NCI-H187 (cell line): ENCODE data around the gene CLDN34.

Experiments used
- DNase-seq, 2 experiments: peaks; one replicate each; lab custom pipeline; 2025; lab: John Stamatoyannopoulos, UW

The CLDN34 gene

GRCh38 chrX:9980927-9981326 is 13.8 kb downstream of the CLDN34 start:
- DNase-seq = no peak

DNA sequence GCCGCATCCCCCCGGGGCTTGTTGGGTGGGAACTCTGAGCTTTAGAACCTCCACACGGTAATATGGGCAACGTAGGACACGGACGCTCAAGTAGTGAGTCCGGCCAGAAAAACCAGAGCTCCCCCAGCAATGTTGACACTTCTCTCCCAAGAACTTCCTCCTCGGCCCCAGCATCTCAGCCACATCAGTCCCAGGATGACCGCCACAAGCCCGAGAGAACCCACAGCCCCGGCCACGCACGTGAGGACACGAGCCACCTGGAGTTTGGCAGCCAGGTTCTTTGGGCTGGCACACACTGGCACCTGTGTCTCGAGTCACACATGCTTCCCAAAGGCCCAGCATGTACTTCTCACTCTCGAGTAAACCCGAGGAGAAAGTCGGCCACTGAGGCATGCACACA is 16.3 kb downstream of the CLDN34 start:
- DNase-seq = no peak

GRCh38 chrX:9983846-9984245 is 16.7 kb downstream of the CLDN34 start:
- DNase-seq = no peak

GRCh38 chrX:9988762-9989161 is 21.6 kb downstream of the CLDN34 start:
- DNase-seq = no peak

DNA sequence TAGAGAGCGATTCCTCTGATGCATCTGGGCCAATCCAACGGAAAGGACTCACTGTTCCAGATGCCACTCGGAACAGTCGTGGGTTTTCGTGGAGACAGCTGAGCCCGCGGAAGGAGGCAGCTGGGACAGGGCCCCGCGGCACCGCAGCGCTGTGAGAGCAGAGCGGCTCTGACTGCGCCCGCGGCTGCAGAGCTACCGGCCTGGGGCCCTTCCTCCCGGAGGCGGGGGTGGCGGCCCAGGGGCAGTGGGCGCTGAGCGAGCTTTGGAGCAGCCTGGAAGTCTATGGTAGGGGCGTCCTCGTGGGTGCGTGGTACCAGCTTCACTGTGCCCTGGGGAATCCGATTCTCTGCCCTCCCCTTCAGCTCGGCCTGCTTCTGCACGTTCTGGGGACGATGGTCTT is 24.9 kb downstream of the CLDN34 start:
- DNase-seq = no peak

DNA sequence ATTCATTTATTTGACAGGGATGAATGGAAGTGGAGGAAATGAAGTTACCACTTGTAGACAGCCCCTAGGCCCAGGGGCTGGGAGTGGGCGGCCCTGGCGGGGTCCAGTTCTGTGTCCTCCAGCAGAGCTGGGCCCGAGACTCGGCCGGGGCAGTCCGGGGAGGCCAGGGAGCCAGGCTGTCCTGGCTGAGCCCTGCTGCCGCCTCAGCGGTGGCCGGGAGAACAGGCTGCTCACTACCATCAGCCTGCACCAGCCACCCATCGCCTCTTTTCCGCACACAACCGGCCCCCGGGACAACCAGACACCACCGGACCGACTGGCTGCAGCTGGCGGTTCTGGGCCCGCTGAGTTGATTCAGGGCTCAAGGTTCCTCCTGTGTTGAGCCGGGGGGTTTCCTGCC is 25.6 kb downstream of the CLDN34 start:
- no peak for DNase-seq

GRCh38 chrX:9995855-9996339 is 28.7 kb downstream of the CLDN34 start:
- peak in 1 of 2 experiments; percentile 14 for DNase-seq

- no peak for DNase-seq
These were observed 29.9 kb downstream of the CLDN34 start for GRCh38 chrX:9997041-9997440.

DNA sequence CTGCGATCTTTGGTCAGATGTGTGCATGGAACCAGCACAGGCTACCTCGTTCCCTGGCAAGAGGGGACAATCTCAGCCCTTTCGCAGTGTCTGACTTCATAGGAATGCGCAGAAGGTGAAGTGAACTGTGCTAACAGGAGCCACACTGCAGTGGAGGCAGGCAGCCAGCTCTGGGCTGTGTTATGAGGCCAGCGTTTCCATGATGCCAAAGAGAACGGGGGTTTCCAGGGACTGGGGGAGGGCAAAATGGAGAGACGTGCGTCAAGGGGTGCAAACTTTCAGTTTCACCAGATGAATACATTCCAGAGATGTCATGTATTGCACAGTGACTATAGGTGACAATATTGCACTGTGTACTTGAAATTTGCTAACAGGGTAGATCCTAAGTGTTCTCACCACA is 30.4 kb downstream of the CLDN34 start:
- no peak for DNase-seq

GRCh38 chrX:10001496-10001895 is 34.3 kb downstream of the CLDN34 start:
- DNase-seq = no peak

- no peak for DNase-seq
These were observed 37.8 kb downstream of the CLDN34 start for GRCh38 chrX:10004832-10005475.

GRCh38 chrX:10006086-10006485 is 38.9 kb downstream of the CLDN34 start:
- DNase-seq = no peak

GRCh38 chrX:10006770-10007169 is 39.6 kb downstream of the CLDN34 start:
- no peak for DNase-seq

GRCh38 chrX:10007621-10008020 is 40.5 kb downstream of the CLDN34 start:
- DNase-seq = no peak

DNA sequence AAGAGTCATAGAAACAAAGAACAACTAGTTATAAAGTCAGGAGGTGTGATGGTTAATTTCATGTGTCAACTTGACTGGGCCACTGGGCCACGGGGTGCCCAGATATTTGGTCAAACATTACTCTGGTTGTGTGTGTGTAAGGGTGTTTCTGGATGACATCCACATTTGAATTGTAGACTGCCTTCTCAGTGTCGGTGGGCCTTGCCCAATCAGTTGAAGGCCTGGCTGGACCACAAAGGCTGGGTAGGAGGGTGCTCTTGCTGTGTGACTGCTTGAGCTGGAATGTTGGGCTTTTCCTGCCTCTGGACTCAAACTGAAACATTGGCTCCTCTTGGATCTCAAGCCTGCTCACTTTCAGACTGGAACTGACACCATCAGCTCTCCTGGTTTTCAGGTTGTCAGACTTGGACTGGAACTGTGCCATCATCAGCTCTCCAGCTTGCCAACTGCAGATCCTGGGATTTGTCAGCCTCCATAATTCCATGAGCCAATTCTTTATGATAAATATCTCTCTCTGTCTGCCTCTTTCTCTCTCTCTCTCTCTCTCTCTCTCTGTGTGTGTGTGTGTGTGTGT is 41.4 kb downstream of the CLDN34 start:
- no peak for DNase-seq

DNA sequence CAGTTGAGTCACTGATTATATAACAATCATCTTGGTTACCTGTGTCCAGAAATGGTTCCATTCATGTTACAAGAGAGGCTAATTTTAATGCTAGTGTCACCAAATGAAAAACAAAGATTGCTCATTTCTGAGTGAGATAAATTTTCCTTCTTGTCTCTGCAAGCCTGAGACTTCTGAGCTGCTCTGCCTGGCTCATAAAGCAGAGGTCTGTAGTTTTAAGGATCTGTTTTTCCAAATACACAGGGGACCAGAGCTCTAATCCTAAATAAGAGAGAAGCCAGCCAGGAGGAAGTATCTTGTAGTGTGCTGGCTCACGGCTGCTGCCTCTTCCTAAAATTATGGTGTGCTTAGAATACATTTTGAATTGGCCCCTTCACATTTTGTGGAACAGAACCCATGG is 42.6 kb downstream of the CLDN34 start:
- DNase-seq = no peak

- DNase-seq = no peak
These were observed 43.5 kb downstream of the CLDN34 start for GRCh38 chrX:10010686-10011085.

DNA sequence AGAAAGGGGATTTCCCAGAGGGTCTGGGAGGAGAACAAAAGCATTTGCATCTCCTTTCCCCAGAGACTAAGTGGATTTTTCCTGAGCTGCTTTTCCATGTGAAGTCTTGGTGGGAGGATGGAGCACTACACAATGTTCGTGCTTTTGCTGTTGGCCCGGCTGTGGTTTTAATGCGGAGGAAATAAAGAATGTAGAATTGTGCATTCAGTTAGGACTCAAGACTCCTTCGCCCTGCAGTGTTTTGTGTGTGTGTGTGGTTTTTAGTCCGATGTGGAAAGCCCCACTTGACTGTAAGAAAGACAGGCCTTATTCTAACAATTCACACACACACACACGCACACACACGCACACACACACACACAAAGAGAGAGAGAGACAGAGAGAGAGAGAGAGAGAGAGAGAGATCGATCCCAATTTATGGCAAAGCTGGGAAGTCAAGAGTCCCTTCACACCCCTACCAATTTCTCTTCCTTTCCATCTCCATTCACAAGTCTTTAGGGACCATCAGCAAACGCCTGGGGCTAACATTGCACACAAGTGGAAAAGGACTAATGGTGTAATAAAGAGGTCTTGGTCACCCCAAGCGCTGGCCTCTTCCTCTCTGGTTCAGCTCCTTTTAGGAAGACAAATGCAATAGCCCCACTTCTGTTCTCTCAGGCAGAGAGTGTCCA is 44.2 kb downstream of the CLDN34 start:
- DNase-seq = no peak

DNA sequence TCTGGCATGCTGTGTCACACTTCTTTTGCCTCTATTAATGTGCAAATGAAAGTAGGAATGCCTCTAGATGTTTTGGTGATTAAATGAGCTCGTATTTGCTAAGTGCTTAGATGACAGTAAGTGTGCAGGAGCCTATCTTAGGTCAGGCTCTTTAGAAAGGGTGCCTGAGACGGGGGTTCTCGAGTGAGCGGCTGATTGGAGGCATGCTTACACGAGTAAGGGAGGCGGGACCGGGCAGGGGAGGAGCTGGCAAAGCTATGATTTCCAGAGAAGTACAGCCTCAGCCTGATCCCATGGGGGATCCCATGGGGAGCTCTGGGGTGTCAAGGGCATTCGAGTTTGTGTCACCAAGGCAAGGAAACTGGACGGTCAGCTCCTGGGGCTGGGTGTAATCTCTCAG is 44.8 kb downstream of the CLDN34 start:
- DNase-seq = no peak

GRCh38 chrX:10014462-10015354 is 47.5 kb downstream of the CLDN34 start:
- DNase-seq = peak in 1 of 2 experiments; percentile 23

DNA sequence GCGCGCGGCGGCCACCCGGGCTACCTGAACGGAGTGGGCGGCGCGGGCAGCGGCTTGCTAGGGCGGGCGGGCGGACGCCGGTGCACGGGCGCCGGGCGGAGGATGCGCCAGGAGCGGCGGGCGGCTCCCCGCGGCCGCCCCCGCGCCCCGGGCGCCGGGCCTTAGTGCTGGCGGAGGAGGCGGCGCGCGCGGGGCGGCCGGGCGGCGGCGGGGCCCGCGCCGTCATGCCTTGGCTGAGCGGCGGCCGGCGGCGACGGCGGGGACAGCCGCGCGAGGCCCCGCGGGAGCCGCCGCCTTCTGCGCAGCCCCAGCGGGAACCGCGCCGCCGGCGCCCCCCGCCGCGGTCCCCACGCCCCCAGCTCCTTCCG is 48.2 kb downstream of the CLDN34 start:
- DNase-seq = no peak

DNA sequence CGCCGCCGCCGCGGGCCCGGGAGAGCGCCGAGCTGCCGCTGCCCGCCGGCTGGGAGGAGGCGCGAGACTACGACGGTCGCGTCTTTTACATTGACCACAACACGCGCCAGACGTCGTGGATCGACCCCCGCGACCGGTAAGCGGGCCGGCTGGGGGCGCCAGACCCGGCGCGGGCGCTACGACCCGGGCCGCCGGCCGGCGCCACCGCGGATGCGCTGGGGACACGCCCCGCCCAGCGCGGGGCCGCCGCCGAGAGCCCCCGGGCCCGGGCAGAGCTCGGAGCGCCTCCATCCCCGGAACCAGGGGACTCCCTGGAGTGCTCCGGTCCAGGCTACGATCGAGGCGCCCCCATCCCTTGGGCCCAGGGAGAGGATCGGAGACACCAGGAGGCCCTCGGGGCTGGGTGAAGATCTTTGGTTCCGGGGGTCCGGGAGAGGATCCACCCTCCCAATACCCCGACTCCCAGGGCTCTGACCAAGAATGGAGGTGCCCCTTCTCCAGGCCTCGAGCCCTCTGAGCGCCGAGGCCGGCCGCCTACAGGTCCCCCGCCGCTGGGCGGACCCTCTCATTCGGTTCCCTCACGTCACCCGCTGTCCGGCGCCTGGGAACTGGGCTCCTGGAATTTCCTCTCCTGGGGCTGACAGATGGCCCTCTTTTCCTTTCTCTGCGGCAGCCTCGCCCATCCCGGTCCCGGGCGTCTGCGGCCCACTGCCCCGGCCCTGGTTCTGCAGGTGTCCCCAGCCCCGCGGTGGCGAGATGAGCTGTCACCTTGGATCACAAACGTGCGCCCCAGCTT is 48.8 kb downstream of the CLDN34 start:
- DNase-seq = no peak
